Caco-2 (cell line): Measurements from ENCODE around the gene KCNC4. TPM values are rescaled to one million over a fixed set of nuclear protein-coding genes. Genes with fewer than 3 reads are reported as not detected.

ENCODE experiments used
- BruUV-seq: library from RNA; stranded (reverse); fragments of 400-500 nt; replicated peaks from 2 replicates; lab custom pipeline; 2021; lab: Mats Ljungman, UMichigan
- CTCF ChIA-PET: fragments of 300-600 bp; sonication (Branson Sonifier 250); formaldehyde crosslinking; loops from one replicate; lab custom pipeline; 2022; ENCODE audit warnings: antibody characterized with exemption; lab: Charles Lee
- POLR2A ChIA-PET: fragments of 300-600 bp; sonication (Branson Sonifier 250); formaldehyde crosslinking; loops from one replicate; lab custom pipeline; 2022; ENCODE audit warnings: antibody characterized with exemption; lab: Charles Lee
- DNase-seq, 2 experiments: peaks; one replicate each; pipeline versions ENCODE4 v3.0.0 to v3.0.0-alpha.2; 2020 to 2022
- H3K27me3 ChIP-seq: replicated peaks from 2 replicates; pipeline ENCODE4 v1.6.0; 2011; ENCODE audit warnings: low read length; ENCODE audit not compliant: control insufficient read depth, insufficient read depth
- H3K36me3 ChIP-seq: 2 replicates; pipeline ENCODE4 v1.5.1; 2011; ENCODE audit warnings: low read length; ENCODE audit not compliant: control insufficient read depth, insufficient read depth
- H3K4me1 ChIP-seq: fragments of 250-450 bp; sonication (Bioruptor Pico); 2 replicates; pipeline ENCODE4 v1.5.1; 2020; ENCODE audit warnings: mild to moderate bottlenecking
- H3K4me3 ChIP-seq: 2 replicates; pipeline ENCODE4 v1.5.1; 2011; ENCODE audit warnings: low read depth, mild to moderate bottlenecking, control low read depth, low read length
- H3K9me3 ChIP-seq: fragments of 250-450 bp; sonication (Bioruptor Pico); 2 replicates; pipeline ENCODE4 v1.5.1; 2020; ENCODE audit warnings: mild to moderate bottlenecking, moderate library complexity
- H3K27ac Mint-ChIP-seq: one replicate; pipeline ENCODE4 v1.8.0; 2022; ENCODE audit warnings: mixed read lengths; ENCODE audit not compliant: unreplicated experiment
- H3K27me3 Mint-ChIP-seq: one replicate; pipeline ENCODE4 v1.8.0; 2022; ENCODE audit warnings: mixed read lengths; ENCODE audit not compliant: insufficient read depth, unreplicated experiment
- H3K36me3 Mint-ChIP-seq: one replicate; pipeline ENCODE4 v1.8.0; 2022; ENCODE audit warnings: mild to moderate bottlenecking, mixed read lengths; ENCODE audit not compliant: insufficient read depth, unreplicated experiment
- H3K4me1 Mint-ChIP-seq: one replicate; pipeline ENCODE4 v1.8.0; 2022; ENCODE audit warnings: low read depth, mixed read lengths; ENCODE audit not compliant: unreplicated experiment
- H3K4me3 Mint-ChIP-seq: one replicate; pipeline ENCODE4 v1.8.0; 2022; ENCODE audit warnings: mild to moderate bottlenecking, moderate library complexity, mixed read lengths; ENCODE audit not compliant: unreplicated experiment
- H3K9me3 Mint-ChIP-seq: one replicate; pipeline ENCODE4 v1.8.0; 2022; ENCODE audit warnings: mixed read lengths; ENCODE audit not compliant: unreplicated experiment
- intact Hi-C: fragments of 100-400 bp; cut with micrococcal nuclease; formaldehyde crosslinking; loops from one replicate; pipeline ENCODE4 v1.10.0; 2022; ENCODE audit not compliant: unreplicated experiment
- total RNA-seq: library from RNA; stranded (reverse); gene quantifications from 2 replicates; pipeline ENCODE4 v1.2.3, GENCODE V29; 2022
- TF ChIP-seq, protein P1 (sequence below), 2 experiments: fragments of 200-600 bp in 1 of 2; IDR thresholded peaks; 1 replicate in 1 of 2; 2 replicates in 1 of 2; pipeline versions ENCODE4 v1.5.1 to v1.8.0; 2011 to 2022; ENCODE audit warnings: antibody characterized with exemption in 1 of 2, control low read depth in 1 of 2, inconsistent platforms in 1 of 2, low read depth in 1 of 2, low read length in 1 of 2, mild to moderate bottlenecking in 1 of 2, moderate library complexity in 1 of 2; ENCODE audit not compliant: insufficient read depth in 1 of 2, severe bottlenecking in 1 of 2, unreplicated experiment in 1 of 2

The KCNC4 gene
- total RNA-seq, 1 experiment from 2014 or later, result 5.3 TPM

DNA sequence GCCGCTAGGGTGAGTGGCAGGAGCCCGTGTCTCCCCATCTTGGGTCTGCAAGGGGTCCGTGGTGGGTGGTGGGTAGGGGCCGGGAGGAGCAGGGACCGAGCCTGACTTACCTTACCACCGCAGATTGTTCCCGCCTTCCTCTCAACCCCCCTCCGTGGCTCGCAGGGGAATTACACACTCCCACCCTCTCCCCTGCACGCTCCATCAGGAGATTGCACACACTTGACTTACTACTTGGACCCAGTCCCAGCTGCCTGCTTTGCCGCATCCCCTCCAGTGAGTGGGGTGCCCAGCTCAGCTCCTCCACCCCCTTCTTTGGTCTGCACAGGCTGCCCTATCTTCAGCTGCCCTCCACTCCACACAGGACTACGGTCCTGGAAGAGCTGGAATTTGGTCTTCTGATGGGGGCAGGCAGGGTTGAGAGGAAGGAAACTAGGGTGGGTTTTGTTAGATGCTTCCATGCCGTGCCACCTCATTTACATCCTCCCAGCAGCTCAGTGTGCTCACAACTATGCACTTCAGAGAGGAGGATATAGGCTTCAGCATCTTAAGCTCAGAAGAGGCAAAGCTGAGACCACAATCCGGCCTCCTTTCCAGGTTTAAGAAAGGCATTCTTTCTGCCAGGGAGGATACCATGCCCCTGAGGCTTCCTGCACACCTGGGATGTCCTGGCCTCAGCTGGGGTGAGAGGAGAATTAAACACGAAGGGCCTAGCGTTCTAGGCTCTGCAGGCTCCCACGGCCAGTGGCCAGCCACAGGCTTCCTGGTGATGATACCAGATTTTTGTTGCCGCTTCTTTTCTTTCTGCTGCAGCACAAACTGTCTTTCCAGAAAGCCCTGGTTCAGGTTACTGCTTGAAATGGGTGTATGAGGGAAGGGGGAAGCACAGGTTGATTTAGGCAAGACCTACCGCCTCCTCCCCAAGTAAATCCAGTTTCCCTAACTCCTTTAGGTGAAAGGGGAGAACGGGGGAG lies 2.3 kb downstream of the KCNC4 start:
- no peak overlapping the region for H3K4me3 ChIP-seq

DNA sequence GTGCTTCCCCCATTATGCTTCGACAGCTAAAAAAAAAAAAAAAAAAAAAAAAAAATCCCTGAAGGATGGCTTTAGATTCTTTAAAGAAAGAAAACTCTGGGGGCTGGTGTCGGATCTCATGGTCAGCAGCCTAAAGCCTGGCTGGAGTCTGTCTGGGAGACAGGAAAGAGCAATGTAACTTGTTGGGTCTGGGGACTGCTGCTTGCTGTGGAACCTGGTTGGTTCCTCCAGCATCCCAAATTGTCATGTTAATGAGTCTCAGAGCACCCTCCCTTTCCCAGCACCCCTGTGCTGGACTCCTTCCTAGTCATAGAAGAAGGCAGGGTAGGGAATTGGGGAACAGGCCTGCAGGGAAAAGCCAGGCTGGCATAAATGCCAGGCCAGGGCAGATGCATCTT lies 3.0 kb downstream of the KCNC4 start:
- BruUV-seq, result no TSS peak
- Histone ChIP-seq H3K36me3 (no peaks in the 10 kb centered on the region), H3K4me3 (no peak overlapping the region), H3K27me3 (no peaks in the 10 kb centered on the region), H3K9me3 (no peaks in the 10 kb centered on the region), H3K4me1 (peaks cover 4% of the 10 kb centered on the region; the same call in 1 of the 2 replicates)
- Mint-ChIP-seq H3K4me3 (no peak overlapping the region), H3K9me3 (no peaks in the 10 kb centered on the region), H3K27ac (no peak overlapping the region), H3K27me3 (no peaks in the 10 kb centered on the region), H3K4me1 (no peaks in the 10 kb centered on the region), H3K36me3 (no peaks in the 10 kb centered on the region)
- DNase-seq, result no peak
- intact Hi-C loops, result no loop called here
- ChIA-PET CTCF (interaction anchor here (1.3 kb wide), 1 partner anchor 99 kb away, joined by 4 read pairs; no protein-coding TSS in a partner anchor), POLR2A (no interaction called here)
- TF ChIP-seq, protein P1, sequence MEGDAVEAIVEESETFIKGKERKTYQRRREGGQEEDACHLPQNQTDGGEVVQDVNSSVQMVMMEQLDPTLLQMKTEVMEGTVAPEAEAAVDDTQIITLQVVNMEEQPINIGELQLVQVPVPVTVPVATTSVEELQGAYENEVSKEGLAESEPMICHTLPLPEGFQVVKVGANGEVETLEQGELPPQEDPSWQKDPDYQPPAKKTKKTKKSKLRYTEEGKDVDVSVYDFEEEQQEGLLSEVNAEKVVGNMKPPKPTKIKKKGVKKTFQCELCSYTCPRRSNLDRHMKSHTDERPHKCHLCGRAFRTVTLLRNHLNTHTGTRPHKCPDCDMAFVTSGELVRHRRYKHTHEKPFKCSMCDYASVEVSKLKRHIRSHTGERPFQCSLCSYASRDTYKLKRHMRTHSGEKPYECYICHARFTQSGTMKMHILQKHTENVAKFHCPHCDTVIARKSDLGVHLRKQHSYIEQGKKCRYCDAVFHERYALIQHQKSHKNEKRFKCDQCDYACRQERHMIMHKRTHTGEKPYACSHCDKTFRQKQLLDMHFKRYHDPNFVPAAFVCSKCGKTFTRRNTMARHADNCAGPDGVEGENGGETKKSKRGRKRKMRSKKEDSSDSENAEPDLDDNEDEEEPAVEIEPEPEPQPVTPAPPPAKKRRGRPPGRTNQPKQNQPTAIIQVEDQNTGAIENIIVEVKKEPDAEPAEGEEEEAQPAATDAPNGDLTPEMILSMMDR (IDR thresholded peaks at IDR 0.05; ENCODE audit: insufficient read depth in 1 of 2, low read depth in 1 of 2, low read length in 1 of 2, severe bottlenecking in 1 of 2, unreplicated experiment in 1 of 2), result no peak

More for the DNA sequence above, 2.3 kb downstream of the KCNC4 start:
- H3K4me1 ChIP-seq, result peaks cover 4% of the 10 kb centered on the region; the same call in 1 of the 2 replicates
- Mint-ChIP-seq H3K9me3 (no peaks in the 10 kb centered on the region), H3K36me3 (no peaks in the 10 kb centered on the region), H3K27ac (no peak overlapping the region), H3K27me3 (no peaks in the 10 kb centered on the region), H3K4me1 (no peaks in the 10 kb centered on the region), H3K4me3 (peak overlapping the region; percentile 55)
- H3K9me3 ChIP-seq, result no peaks in the 10 kb centered on the region
- TF ChIP-seq, protein P1 (IDR thresholded peaks at IDR 0.05; ENCODE audit: insufficient read depth in 1 of 2, low read depth in 1 of 2, low read length in 1 of 2, severe bottlenecking in 1 of 2, unreplicated experiment in 1 of 2), result no peak
- POLR2A ChIA-PET, result no interaction called here
- no peak for DNase-seq
- no peaks in the 10 kb centered on the region for H3K36me3 ChIP-seq
- no peaks in the 10 kb centered on the region for H3K27me3 ChIP-seq
- intact Hi-C loops, result no loop called here
- CTCF ChIA-PET, result interaction anchor here (1.3 kb wide), 1 partner anchor 100 kb away, joined by 4 read pairs; no protein-coding TSS in a partner anchor
- BruUV-seq, result no TSS peak

DNA sequence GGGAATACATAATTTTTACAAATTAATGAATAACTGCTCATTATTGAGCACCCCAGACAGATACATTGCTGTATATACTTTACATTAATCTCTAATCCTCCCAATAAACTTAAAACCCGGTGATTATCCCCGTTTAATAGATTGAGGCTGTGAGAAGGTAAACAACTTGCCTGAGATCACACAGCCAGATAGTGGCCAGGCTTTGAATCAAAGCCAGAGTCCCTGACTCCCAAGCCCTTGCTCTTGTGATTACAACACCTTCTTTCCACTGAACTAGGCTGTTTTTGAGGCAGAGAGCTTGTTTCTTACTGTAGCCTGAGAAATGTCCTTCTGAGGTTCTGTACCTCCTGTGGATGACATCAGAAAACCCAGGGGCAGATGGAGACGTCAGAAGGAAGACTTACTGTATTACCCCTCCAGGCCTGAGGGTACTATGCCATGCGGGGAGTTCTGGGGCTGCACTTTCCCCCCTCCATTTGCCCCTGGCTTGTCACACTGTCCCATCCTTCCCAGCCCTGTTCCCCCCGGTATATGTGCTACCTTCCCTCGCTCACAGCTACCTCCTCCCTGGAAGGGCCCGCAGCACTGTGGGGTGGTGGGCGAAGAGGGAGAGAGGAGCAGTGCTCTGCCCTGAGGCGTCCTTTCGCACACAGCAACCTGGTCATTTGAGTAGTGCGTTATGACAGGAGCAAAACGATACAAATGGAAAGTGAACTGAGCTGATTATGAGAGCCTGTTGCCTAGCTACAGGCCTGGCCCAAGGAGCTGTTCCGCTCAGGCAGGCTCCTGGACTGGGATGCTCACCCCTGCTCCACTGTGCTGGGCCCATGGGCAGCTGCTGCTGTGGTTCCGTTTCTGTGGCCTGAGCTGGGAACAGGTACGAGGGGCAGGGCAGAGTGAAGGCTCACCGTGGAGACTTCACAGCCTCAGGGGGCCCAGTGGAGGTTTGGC lies 4.6 kb downstream of the KCNC4 start:
- Histone ChIP-seq H3K4me3 (no peak overlapping the region), H3K9me3 (no peaks in the 10 kb centered on the region), H3K27me3 (no peaks in the 10 kb centered on the region), H3K4me1 (peaks cover under 1% of the 10 kb centered on the region; the same call in 1 of the 2 replicates), H3K36me3 (no peaks in the 10 kb centered on the region)
- Mint-ChIP-seq H3K27me3 (no peaks in the 10 kb centered on the region), H3K27ac (no peak overlapping the region), H3K4me3 (no peak overlapping the region), H3K4me1 (no peaks in the 10 kb centered on the region), H3K9me3 (no peaks in the 10 kb centered on the region), H3K36me3 (no peaks in the 10 kb centered on the region)
- BruUV-seq, result no TSS peak
- DNase-seq, result no peak
- POLR2A ChIA-PET, result no interaction called here
- intact Hi-C loops, result no loop called here
- CTCF ChIA-PET, result no interaction called here
- TF ChIP-seq, protein P1 (IDR thresholded peaks at IDR 0.05; ENCODE audit: insufficient read depth in 1 of 2, low read depth in 1 of 2, low read length in 1 of 2, severe bottlenecking in 1 of 2, unreplicated experiment in 1 of 2), result no peak
